BE2C (cell line): ENCODE results near the gene SYNCRIP.
A peak's percentile ranks its signal among the peaks of the same experiment; 100 is the strongest.

Experiments used
- DNase-seq: peaks from one replicate; pipeline ENCODE4 v3.0.0-alpha.2; 2020
- H3K27me3 ChIP-seq: fragments of 250-450 bp; sonication (Bioruptor Pico); 2 replicates; pipeline ENCODE4 v1.5.1; 2020; ENCODE audit warnings: mild to moderate bottlenecking
- H3K36me3 ChIP-seq: fragments of 250-450 bp; sonication (Bioruptor Pico); 2 replicates; pipeline ENCODE4 v1.5.1; 2020; ENCODE audit warnings: mild to moderate bottlenecking
- H3K4me1 ChIP-seq: fragments of 250-450 bp; sonication (Bioruptor Pico); 2 replicates; pipeline ENCODE4 v1.5.1; 2020
- H3K4me3 ChIP-seq: 2 replicates; pipeline ENCODE4 v1.5.1; 2011; ENCODE audit warnings: low read depth, low read length
- H3K9me3 ChIP-seq: fragments of 250-450 bp; sonication (Bioruptor Pico); 2 replicates; pipeline ENCODE4 v1.5.1; 2020
- TF ChIP-seq, protein P1 (sequence below): IDR thresholded peaks from 2 replicates; pipeline ENCODE4 v1.5.1; 2012; ENCODE audit warnings: mild to moderate bottlenecking, low read depth, low read length

The SYNCRIP gene

GRCh38 chr6:85680388-85680787 lies 37.7 kb upstream of the SYNCRIP start:
- no peaks in the 10 kb centered on the region for H3K4me1 ChIP-seq
- TF ChIP-seq, protein P1, sequence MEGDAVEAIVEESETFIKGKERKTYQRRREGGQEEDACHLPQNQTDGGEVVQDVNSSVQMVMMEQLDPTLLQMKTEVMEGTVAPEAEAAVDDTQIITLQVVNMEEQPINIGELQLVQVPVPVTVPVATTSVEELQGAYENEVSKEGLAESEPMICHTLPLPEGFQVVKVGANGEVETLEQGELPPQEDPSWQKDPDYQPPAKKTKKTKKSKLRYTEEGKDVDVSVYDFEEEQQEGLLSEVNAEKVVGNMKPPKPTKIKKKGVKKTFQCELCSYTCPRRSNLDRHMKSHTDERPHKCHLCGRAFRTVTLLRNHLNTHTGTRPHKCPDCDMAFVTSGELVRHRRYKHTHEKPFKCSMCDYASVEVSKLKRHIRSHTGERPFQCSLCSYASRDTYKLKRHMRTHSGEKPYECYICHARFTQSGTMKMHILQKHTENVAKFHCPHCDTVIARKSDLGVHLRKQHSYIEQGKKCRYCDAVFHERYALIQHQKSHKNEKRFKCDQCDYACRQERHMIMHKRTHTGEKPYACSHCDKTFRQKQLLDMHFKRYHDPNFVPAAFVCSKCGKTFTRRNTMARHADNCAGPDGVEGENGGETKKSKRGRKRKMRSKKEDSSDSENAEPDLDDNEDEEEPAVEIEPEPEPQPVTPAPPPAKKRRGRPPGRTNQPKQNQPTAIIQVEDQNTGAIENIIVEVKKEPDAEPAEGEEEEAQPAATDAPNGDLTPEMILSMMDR: no peak
- peaks cover 23% of the 10 kb centered on the region for H3K36me3 ChIP-seq
- DNase-seq: no peak
- no peaks in the 10 kb centered on the region for H3K27me3 ChIP-seq
- H3K9me3 ChIP-seq: no peaks in the 10 kb centered on the region
- no peak overlapping the region for H3K4me3 ChIP-seq

- TF ChIP-seq, protein P1: no peak
- H3K4me1 ChIP-seq: no peaks in the 10 kb centered on the region
- no peak for DNase-seq
Measured at GRCh38 chr6:85679445-85680123, 36.9 kb upstream of the SYNCRIP start.

DNA sequence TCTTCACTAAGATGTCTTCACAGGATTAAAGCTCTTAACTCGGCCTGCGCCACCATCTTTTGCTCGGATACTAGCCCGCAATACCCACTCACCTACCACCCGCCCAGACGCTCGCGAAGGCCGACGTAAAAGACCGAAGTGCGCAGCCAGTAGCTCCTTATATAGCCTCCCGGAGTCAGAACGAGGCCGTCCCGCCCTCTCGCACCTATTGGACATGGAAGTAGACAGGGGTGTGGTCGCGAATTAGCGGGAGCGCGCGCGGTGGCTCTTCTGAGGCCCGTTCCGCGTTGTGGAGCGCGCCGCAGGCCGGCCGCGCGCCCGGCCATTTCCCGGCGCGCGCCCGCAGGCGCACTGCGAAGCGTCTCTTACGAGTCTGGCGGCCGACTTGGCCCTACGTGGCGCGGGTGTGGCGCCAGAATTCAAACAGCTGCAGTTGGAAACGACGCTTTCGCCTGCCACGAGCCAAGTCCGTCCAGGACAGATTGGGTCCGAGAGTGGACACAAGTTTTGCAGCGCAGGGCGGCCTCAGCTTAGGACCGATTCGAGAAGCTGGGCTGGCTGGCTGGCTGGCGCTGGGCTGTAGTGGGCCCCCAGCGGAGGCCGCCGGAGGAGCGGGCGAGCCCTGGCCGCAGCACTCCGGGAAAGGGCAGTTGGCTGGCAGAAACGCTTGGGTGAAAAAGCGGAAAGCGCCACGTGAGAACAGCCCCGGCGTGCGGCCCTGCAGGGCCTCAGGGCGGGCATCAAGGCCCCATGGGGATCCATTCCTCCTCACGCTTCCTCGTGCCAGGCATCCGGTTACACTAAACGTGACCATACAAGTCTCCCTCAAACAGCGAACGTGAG lies 36.1 kb upstream of the SYNCRIP start:
- no peaks in the 10 kb centered on the region for H3K4me1 ChIP-seq
- no peaks in the 10 kb centered on the region; the same call in 1 of the 2 replicates for H3K27me3 ChIP-seq
- TF ChIP-seq, protein P1: no peak
- peaks cover 38% of the 10 kb centered on the region for H3K36me3 ChIP-seq
- no peaks in the 10 kb centered on the region for H3K9me3 ChIP-seq
- DNase-seq: peak; percentile 98
- peak overlapping the region; percentile 97 for H3K4me3 ChIP-seq

More at GRCh38 chr6:85679445-85680123, 36.9 kb upstream of the SYNCRIP start:
- no peaks in the 10 kb centered on the region; the same call in 1 of the 2 replicates for H3K27me3 ChIP-seq
- H3K4me3 ChIP-seq: peak overlapping the region; percentile 97
- peaks cover 31% of the 10 kb centered on the region for H3K36me3 ChIP-seq
- H3K9me3 ChIP-seq: no peaks in the 10 kb centered on the region

DNA sequence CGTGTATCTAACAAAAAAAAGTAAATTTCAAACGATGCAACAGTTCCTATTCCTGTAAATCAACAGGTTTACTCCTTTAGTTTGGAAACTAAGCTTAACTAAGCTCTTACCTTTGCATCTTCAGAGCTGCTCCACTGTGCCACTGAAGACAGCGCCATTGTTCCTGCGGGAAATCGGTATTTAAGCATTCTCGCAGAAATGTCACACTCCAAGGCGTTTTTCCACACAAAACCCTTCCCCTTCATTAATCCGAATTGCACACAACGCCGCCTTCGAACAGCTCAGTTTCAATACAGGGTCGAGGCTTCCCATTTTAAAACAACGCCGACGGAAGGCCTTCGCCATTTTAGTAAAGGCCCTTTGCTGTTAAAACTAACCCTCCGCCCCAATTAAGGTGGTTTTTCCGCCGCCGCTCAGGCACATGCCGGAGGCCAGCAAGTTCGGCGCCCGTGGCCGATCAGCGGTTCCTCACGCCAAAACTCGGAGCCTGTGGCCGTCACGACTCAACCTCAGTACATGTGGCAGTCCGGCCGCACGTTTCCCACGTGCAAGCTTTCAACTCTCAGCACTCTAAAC lies 35.4 kb upstream of the SYNCRIP start:
- no peak for DNase-seq

DNA sequence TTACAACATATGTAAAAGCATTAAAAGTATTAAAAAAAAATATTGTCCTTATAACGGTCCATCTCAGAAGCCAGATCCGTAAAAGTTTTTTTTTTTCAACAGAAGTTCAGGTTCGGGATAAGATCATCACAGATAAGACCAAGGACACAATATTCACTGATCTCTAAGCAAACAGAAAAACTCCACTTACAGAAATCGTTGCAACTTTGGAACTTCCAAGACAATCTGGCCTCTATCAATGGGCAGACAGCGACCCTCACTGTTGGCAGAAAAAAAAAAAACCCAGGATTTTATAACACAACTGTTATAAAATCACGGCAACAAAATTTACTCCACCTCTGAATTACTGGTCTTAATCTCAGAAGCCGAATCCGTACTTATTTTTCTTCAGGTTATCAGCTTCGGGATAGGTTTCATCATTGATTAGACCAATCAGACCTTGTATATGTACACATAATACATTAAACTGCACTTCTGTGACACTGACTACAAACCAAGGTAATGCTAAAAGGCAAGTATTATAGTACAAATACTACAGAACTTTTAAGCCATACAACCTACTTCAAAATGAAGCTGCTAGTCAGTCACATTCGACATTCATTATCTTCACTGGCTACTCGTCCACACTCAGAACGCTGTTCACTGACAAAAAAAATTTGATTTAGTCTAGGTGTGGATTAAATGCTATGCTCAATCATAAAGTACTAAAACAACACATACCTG lies 34.7 kb upstream of the SYNCRIP start:
- H3K9me3 ChIP-seq: no peaks in the 10 kb centered on the region
- H3K4me1 ChIP-seq: no peaks in the 10 kb centered on the region
- no peak for DNase-seq
- peaks cover 48% of the 10 kb centered on the region for H3K36me3 ChIP-seq
- H3K27me3 ChIP-seq: no peaks in the 10 kb centered on the region; the same call in 1 of the 2 replicates
- TF ChIP-seq, protein P1: peak; percentile 48
- H3K4me3 ChIP-seq: peak overlapping the region; percentile 97

More for the DNA sequence above, 35.4 kb upstream of the SYNCRIP start:
- Histone ChIP-seq H3K36me3 (peaks cover 42% of the 10 kb centered on the region), H3K9me3 (no peaks in the 10 kb centered on the region), H3K4me3 (peak overlapping the region; percentile 97), H3K27me3 (no peaks in the 10 kb centered on the region; the same call in 1 of the 2 replicates), H3K4me1 (no peaks in the 10 kb centered on the region)
- TF ChIP-seq, protein P1: no peak
